IPS DF 19.7 (cell line): ENCODE results near the gene SEC14L3.

Experiments
- DNase-seq: peaks from one replicate; pipeline ENCODE4 v3.0.0-alpha.2; 2013; ENCODE audit warnings: low read depth, low spot score

The SEC14L3 gene

DNA sequence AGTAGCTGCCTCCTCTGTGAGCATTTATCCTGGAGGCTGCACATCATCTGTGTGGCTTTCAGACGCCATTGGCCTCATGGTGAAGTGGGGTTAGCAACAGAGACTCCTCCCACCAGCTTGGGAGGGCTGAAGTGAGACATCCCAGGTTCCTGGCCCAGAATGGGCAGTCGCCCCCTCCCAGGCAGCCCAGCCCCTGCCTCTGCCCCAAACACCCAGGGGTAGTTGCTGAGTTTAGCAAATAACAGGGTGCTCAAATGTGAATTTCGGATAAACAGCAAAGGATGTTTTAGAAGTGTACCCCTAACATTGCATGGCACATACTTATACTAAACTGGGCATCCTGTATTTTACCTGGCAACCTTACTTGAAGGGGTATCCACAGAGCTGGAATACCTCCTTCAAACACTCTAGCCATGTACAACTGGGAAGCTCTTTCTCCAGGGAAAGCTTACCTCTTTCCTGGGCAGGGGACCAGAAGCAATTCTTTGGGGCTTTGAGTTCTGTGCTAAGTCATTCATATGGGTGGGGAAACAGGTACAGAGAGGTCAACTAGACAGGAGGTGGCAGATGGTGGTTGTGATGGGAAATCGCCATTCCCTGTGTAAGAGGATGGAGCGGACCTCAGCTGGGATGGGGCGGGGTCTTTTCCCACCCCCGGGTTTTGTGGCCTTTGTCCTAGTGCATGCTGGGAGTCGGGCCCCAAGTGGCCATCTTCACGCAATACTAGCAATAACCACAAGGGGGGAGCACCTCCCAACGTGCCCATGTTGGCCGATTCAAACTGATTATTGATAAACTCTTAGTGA, 27.0 kb downstream of the SEC14L3 start:
- DNase-seq = no peak

DNA sequence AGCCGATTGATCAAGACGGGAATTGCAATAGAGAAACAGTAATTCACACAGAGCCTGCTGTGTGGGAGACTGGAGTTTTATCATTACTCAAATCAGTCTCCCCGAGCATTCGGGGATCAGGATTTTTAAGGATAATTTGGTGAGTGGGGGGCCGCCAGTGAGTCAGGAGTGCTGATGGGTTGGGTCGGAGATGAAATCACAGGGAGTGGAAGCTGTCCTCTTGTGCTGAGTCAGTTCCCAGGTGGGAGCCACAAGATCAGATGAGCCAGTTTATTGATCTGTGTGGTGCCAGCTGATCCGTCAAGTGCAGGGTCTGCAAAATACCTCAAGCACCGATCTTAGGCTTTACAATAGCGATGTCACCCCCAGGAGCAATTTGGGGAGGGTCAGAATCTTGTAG, 30.7 kb downstream of the SEC14L3 start:
- no peak for DNase-seq

DNA sequence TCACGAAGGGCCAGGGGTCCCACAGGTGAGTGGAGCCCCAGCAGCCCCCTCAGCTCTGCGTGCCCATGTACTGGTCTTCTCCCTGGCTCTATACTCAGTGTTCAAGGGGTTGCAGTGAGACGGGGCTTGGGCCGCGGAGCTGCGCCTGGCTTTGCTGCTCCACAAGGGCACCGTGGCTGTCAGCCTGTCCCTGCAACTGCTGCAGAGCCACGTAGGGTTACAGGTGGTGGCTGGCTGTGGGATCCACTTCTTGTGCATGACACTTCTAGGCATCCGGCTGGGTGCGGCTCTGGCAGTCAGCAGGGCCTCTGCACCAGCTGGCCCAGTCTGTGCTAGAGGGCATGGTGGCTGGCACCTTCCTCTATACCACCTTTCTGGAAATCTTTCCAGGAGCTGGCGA, 32.0 kb downstream of the SEC14L3 start:
- DNase-seq = no peak

DNA sequence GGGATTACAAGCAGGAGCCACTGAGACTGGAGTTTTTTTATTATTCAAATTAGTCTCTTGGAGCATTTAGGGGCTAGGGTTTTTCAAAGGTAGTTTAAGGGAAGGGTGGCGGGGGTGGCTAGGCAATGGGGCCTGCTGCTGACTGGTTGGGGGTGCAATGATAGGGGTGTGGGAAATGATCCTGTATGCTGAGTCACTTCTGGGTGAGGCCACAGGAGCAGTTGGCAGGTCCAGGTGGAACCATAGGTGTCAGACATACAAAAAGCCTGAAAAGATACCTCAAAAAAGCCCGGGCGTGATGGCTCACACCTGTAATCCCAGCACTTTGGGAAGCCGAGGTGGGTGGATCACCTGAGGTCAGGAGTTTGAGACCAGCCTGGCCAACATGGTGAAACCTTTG, 32.6 kb downstream of the SEC14L3 start:
- no peak for DNase-seq

DNA sequence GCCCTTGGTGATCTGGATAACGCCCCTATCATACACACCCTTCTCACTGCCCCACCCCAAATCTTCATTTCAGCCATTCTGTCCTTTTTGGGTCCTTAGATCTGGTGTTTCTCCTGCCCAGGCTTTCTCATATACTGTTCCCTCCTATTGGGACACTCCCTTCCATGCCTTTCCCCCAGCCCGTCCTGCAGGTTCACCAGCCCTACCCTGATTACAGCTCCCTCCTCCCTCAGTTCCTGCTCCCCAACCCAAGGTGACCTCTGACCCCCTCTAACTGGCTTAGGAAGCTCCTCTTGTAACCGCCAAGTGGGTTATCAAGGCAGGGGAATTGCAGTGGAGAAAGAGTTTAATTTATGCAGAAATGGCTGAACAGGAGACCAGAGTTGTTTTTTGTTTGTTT, 33.3 kb downstream of the SEC14L3 start:
- DNase-seq = no peak

DNA sequence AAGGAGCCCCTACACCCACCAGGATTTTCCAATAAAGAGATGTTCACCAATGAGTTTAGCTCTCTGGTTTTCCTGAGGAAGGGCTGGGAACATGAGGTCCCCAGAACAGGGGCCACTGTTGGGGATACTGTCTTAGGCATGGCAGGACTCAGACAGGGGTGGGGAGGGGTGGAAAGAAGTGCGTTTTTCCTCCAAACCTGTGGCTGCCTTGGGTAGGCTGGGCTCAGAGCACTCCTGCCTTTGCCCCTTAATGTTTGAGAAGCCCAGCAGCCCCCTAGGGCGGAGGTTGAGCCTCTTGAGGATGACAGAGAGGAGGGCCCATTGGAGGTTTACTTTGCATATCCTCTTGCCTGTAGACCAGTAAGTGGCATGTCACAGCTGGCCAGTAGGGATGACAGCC, 35.6 kb downstream of the SEC14L3 start:
- no peak for DNase-seq

DNA sequence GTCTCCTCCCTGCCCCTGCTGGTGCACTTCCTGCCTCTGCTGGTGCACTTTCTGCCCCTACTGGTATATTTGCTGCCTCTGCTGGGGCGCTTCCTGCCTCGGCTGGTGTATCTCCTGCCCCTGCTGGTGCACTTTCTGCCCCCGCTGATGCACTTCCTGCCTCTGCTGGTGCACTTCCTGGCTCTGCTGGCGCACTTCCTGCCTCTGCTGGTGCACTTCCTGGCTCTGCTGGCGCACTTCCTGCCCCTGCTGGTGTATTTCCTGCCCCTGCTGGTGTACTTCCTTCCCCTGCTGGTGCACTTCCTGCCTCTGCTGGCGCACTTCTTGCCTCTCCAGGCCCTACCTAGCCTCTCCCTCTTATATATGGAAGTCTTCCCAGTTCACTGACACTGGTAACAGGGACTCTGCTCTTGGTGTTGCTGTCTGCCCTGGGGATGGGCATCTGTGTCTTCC, 36.1 kb downstream of the SEC14L3 start:
- no peak for DNase-seq

DNA sequence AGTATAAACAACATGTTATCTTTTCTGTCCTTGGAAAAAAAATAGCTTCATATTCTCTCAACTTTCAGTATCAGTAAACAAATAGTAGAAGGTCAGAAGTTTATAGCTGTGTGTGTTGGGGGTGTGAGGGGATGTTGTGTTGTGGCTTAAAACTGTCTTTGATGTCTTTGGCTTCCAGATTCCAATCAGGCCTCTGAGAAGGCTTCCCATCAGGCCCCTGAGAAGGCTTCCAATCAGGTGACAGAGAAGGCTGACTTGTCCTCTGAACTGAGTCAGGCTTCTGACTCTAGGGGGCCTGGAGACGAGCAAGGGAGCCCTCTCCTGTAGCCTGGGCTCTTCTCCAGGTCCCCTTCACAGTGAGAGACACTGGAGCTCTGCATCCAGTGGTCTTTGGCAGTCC, 37.0 kb downstream of the SEC14L3 start:
- no peak for DNase-seq

DNA sequence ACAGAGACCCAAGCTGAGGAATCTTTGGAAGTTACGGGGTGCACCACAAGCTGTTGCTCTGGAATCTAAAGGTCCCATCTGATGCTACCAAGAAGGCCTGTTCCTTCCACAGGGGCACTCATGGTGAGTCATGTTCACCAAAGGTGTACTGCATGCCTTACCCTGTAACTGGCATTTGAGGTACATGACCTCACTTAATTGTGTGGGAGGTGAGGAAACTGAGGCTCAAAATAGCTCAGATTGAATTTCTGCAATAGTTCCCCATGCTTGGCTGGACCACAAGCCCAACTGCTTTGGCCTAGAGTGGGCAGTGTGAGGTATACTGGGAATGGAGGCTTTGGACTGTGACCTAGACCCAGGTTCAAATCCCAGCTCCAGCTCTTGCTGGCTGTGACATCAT, 38.0 kb downstream of the SEC14L3 start:
- no peak for DNase-seq

DNA sequence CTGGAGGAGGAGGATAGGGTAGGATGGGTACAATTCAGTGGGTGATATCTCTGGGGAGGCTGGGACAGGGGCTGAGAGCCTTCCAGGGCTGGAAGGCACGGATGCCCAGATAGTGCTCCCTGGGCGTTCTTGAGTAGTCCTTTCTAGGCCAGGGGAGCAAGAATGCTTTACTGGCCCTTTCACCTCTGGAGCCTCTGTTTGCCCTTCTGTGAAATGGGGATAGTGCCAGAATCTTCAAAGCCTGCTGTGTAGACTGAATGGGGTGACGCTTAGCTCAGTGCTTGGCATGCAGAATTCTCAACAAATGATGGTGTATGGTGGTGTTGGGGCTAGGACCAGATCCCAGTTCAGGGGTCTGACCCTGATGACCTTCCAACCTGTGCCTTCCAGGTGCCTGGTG, 38.6 kb downstream of the SEC14L3 start:
- DNase-seq = no peak

DNA sequence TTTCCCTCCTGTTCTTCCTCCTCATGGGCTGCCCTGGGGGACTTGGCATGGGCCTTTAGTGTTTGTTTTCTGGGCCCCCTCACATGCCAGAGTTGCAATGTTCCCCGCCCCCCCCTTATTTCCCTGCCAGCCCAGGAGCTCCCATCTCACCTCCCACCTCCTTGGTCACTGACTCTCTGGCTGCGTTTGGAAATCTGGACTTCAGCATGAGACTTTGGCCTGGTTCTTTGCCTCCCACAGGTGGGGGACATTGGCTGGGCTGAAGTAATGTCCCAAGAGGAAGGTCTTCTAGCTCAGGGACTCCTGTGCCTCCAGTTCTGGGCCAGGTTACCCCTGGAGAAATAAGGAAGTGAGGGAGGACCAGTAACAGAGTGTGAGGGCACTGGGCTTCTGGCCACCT, 39.3 kb downstream of the SEC14L3 start:
- DNase-seq = no peak

DNA sequence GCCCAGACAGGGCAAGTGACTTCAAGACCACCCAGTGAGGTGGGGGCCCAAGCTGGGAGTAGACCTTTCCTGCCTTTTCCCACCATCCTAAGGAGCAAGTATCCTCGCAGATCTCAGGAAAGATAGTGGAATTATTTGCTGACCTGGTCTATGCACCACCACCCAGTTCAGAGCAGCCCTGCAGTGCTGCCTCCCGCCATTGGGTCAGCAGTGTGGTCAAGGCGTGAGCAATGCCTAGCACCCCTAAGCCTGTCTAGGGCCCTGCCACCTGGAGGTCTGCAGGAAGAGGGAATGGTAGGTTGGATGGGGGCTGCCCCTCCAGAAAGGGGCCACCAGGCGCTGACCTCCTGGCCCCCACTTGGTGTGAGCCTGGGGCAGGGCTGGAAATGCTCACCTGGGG, 39.7 kb downstream of the SEC14L3 start:
- DNase-seq = no peak

DNA sequence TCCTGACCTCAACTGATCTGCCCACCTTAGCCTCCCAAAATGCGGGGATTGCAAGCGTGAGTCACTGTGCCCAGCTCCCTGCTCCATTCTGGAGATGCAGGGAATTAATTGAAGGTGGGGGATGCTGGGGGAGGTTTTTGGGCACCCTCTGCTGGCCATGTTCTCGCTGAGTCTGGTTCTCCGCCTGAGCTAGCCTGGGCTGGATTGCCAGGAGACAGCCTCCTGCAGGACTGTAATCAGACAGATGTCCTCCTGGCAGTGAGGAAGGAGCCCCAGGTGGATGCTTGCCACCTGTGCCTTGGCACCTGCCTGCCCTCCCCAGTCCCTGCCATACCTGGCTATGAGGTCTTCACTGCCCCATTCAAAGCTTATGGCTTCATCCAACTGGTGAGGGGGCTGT, 40.9 kb downstream of the SEC14L3 start:
- DNase-seq = no peak

DNA sequence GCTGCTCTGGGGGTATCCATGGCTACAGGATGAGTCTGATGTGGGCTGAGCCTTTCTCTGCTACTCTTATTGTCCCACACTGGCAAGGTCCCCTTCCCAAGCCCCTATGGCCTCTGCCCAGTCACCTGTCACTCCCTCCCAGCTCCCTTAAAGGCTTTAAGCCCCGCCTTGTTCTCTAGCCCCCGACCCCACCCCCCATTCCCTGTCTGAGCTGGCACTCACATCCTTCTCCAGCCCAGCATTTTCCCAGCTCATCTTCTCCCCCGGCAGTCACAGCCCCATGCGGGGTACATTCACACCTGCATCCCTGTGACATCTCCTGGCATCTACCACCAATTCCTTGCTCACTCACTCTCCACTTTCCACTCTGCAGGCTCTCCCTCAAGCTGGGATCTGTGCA, 41.9 kb downstream of the SEC14L3 start:
- DNase-seq = no peak

DNA sequence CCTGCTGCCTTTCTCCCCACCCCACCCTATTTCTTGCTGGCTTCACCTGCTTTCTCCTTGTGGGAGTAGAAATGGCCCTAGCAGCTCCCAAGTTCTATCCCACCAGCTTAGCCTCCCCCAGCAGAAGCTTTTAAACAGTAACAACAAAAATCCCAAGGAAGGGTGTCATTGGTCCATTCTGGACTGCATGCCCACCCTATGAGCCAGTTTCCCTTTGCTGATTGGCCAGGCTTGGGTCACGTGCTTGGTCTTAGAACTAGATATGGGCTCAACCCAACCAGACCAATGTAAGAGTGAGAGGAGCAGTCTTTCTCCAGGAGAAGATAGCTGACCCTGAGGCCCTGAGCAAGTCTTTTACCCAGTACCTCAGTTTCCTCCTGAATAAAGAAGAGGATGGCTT, 43.9 kb downstream of the SEC14L3 start:
- DNase-seq = no peak

DNA sequence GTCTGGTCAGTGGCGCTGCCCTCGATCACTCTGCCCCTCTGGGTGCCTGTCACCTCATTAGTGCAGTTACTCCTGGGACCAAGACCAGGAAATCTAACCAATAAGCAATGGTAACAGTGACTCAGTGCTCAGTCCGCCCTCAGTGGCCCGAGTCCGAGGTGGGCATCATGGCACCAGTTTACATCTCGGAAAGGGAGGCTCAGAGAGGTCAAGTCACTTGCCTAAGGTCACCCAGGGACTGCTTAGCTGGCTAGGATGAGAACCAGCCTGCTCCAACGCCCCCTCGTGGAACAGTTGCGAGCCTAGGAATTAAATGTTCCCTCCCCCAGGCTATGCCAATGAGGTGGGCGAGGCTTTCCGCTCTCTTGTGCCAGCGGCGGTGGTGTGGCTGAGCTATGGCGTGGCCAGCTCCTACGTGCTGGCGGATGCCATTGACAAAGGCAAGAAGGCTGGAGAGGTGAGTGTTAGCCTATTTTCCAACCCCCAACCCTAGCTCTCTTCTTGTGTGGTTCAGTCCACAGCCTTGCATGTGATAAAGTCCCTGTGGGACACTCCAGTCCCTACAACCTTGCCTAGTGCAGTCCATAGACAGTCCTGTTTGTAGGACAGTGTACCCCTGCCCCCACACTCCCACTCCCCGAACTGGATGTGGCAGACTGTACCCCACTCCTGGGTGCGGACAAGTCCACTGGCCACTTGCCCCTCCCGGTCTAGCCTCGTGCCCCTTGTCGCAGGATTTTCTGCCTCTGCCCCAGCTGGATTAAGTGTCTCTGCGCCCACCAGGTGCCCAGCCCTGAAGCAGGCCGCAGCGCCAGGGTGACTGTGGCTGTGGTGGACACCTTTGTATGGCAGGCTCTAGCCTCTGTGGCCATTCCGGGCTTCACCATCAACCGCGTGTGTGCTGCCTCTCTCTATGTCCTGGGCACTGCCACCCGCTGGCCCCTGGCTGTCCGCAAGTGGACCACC, 45.1 kb downstream of the SEC14L3 start:
- DNase-seq = no peak

DNA sequence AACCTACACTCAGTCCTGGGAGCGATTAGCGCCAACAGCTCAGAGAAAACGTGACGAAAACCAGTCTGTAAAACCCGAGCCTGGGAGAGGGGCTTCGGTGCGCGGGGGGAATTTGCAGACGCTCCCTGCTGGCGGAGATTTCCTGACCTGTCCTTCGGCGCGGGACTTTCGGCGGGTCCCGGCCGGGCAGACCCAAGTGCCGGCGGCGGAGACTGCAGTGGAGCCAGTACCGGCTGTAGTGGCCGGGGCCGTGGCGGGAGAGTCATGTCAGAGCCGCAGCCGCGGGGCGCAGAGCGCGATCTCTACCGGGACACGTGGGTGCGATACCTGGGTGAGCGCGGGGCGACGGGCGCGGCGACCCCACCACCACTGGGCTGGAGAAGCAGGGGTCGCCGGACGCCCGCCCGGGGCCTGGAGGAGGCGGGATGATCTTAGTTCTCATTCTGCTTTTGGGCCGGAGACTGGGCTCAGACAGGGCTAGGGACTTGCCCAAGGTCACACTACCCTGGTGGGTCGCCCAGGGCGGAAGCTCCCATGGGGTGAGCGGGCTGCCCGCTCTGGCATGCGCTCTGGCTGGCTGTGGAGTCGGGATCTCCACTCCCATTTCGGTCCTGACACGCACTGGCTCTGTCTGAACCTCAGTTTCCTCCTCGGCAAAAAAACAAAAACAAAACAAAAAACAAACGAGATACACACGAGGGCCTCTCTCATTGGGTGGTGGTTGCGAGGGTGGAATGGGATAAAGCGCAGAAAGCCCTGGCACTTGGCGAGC, 46.0 kb downstream of the SEC14L3 start, which contains the start of gene MTFP1:
MTFP1 (plus strand) TSS at position 153 of the 772 bp plus-strand sequence; CDS start at position 265, 112 bp downstream.
- no peak for DNase-seq

DNA sequence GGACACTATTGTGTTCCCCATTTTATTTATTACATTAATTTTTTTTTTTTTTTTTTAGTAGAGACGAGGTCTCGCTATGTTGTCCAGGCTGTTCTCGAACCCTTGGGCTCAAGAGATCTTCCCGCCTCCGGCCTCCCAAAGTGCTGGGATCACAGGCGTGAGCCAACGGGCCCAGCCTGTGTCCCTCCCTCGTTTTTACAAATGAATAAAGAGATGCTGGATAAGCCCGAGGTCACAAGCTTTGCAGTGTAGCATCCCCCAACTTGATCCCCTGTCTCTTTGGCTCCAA, 46.5 kb downstream of the SEC14L3 start:
- DNase-seq = no peak

DNA sequence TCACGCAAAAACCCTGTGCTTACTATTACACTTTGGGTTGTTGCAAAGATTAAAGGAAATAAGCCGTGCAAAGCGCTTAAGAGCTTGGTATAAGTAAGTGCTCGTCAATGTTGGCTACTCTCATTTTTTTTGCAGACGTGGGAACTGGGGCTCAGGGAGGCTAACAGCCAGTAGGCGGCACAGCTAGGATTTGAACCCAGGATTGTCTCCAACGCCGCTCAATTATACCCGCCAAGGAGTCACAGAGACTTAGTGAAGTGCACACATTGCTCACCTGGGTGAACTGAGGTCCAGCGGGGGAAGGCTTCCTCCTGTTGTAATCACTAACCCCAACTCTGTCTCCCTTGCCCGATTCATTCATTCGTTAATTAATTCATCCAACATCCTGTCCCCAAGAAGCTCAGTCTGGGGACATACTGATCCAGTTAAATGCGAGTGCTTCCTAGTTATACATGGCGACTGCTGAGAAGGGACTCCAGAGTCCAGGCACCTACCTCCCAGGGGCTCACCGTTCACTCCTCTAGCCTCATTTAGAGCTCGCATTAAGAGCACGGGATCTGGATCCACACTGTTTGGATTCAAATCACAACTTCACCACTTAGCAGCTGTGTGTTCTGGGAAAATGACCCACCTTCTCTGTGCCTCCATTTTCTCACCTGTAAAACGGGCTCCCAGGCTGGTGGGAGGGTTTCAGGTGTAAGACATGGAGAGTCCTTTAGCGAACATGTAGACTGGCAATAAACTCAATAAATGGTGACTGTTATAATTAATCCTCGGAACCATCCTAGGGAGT, 47.1 kb downstream of the SEC14L3 start:
- DNase-seq = no peak

DNA sequence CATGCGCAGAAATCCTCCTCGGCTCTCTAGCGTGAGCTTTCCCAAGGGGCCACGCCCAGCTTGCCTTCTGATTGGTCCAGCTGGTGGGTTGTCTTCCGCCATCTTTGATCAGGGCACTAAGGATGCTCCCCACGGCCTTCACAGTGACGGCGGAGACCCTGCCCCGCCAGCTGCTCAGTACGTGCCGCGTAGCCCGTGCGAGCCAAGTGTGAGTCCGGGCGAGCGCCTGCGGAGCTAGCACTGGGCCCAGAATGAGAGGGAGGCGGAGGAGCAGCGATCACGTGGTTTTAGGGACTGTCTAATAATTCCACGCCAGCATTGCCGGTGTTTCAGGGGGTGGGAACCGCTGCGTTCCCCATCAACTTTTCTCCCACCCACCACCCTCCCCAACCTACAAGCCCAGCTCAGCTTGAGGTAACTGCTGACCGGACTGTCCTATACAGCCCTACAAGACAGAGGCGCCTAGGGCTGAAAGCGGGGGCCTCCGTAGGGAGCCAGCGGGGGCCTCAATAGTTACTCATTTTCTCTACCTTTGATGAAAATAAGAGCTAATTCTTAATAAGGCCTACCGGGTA, 47.8 kb downstream of the SEC14L3 start:
- peak; percentile 98 for DNase-seq
